Caki2 (cell line): Measurements from ENCODE around the gene ATAT1. TPM values are rescaled to one million over a fixed set of nuclear protein-coding genes. Genes with fewer than 3 reads are reported as not detected.

ENCODE experiments used
- DNase-seq: peaks from one replicate; pipeline ENCODE4 v3.0.0-alpha.2; 2015; ENCODE audit warnings: low read depth
- in situ Hi-C: cut with HindIII; loops from 2 replicates; pipeline ENCODE4 v1.10.0; 2016; ENCODE audit warnings: low sequenced_read_pairs, low pct_unique_long_range_greater_than_20kb, mixed read lengths
- total RNA-seq: library from RNA; depleted of rRNA; stranded (reverse); fragments of >200 nt; shearing (Covaris generic); gene quantifications from 2 replicates; pipeline ENCODE4 v1.2.3, GENCODE V29; 2014; ENCODE audit warnings: low replicate concordance

The ATAT1 gene
- total RNA-seq, 1 experiment from 2014 or later: 4.6 TPM

- in situ Hi-C loops: no loop called here
- peak; percentile 71 for DNase-seq
Observed at GRCh38 chr6:30678964-30679726, 52.5 kb downstream of the ATAT1 start.

GRCh38 chr6:30679765-30680535, 53.3 kb downstream of the ATAT1 start:
- DNase-seq: no peak
- in situ Hi-C loops: no loop called here

- in situ Hi-C loops: no loop called here
- DNase-seq: no peak
Observed at GRCh38 chr6:30681766-30682142, 55.1 kb downstream of the ATAT1 start.

GRCh38 chr6:30682143-30683117, 55.8 kb downstream of the ATAT1 start:
- peak; percentile 33 for DNase-seq
- in situ Hi-C loops: no loop called here

- no peak for DNase-seq
- in situ Hi-C loops: no loop called here
Observed at GRCh38 chr6:30683183-30683979, 56.7 kb downstream of the ATAT1 start.

GRCh38 chr6:30683980-30684338, 57.3 kb downstream of the ATAT1 start:
- DNase-seq: no peak
- in situ Hi-C loops: no loop called here

- in situ Hi-C loops: no loop called here
- no peak for DNase-seq
Observed at GRCh38 chr6:30684386-30685156, 57.9 kb downstream of the ATAT1 start.

GRCh38 chr6:30685157-30686008, 58.7 kb downstream of the ATAT1 start:
- in situ Hi-C loops: no loop called here
- DNase-seq: no peak

GRCh38 chr6:30686009-30686907, 59.6 kb downstream of the ATAT1 start, which contains the start of gene PPP1R18:
PPP1R18 (minus strand) TSS chr6:30686645; CDS start chr6:30686018, 627 bp downstream.
- in situ Hi-C loops: no loop called here

GRCh38 chr6:30686908-30687658, 60.4 kb downstream of the ATAT1 start:
- in situ Hi-C loops: no loop called here
- DNase-seq: peak; percentile 99

More at GRCh38 chr6:30686009-30686907, 59.6 kb downstream of the ATAT1 start, which contains the start of gene PPP1R18:
- peak; percentile 49 for DNase-seq

GRCh38 chr6:30687659-30688431, 61.2 kb downstream of the ATAT1 start:
- DNase-seq: no peak
- in situ Hi-C loops: no loop called here

- DNase-seq: no peak
- in situ Hi-C loops: no loop called here
Observed at GRCh38 chr6:30688569-30688968, 61.9 kb downstream of the ATAT1 start.

GRCh38 chr6:30689022-30689865, 62.6 kb downstream of the ATAT1 start:
- DNase-seq: no peak
- in situ Hi-C loops: no loop called here
